Testis (tissue), 2 donors: Measurements from ENCODE around the gene SGPP2.

Source experiments
- CTCF ChIP-seq, 3 experiments: fragments of 450-650 bp in 2 of 3; fragments of 200-600 bp in 1 of 3; sonication (generic) in 1 of 3; IDR thresholded peaks; one replicate each; pipeline ENCODE4 v1.5.1; 2016 to 2019; ENCODE audit warnings: antibody characterized with exemption in 3 of 3, mild to moderate bottlenecking in 2 of 3, moderate library complexity in 1 of 3
- POLR2A ChIP-seq: fragments of 450-650 bp; IDR thresholded peaks from one replicate; pipeline ENCODE4 v1.6.1; 2017; ENCODE audit warnings: antibody characterized with exemption, mild to moderate bottlenecking, moderate library complexity

GRCh38 chr2:222582928-222583327, 158.6 kb downstream of the SGPP2 start:
- TF ChIP-seq POLR2A (no peak), CTCF (IDR thresholded peaks at IDR 0.05) (no peak)
